22Rv1 (cell line): Measurements from ENCODE around the gene ATG4C.

ENCODE experiments used
- CTCF ChIP-seq: fragments of 450-650 bp; IDR thresholded peaks from 2 replicates; pipeline ENCODE4 v1.5.1; 2017; ENCODE audit warnings: mild to moderate bottlenecking
- ZFX ChIP-seq: fragments of 450-650 bp; IDR thresholded peaks from 2 replicates; pipeline ENCODE4 v1.6.1; 2017; ENCODE audit warnings: antibody characterized with exemption, borderline replicate concordance

- no peak for TF ChIP-seq CTCF
- no peak for TF ChIP-seq ZFX
These were observed 49.6 kb downstream of the ATG4C start for GRCh38 chr1:62833529-62833928.
